ENCODE results near the gene MBOAT2.

MBOAT2 gene

GRCh38 chr2:8821276-8822217 lies 181.9 kb downstream of the MBOAT2 start:
- DNase-seq (ENCODE audit: low read depth), result no peak

- no peak for DNase-seq (ENCODE audit: low read depth)
These were observed 183.5 kb downstream of the MBOAT2 start for GRCh38 chr2:8819948-8820347.

GRCh38 chr2:8819194-8819593 lies 184.3 kb downstream of the MBOAT2 start:
- no peak for DNase-seq (ENCODE audit: low read depth)

GRCh38 chr2:8817221-8817620 lies 186.3 kb downstream of the MBOAT2 start:
- DNase-seq (ENCODE audit: low read depth), result no peak

- no peak for DNase-seq (ENCODE audit: low read depth)
These were observed 196.4 kb downstream of the MBOAT2 start for GRCh38 chr2:8806885-8807704.

GRCh38 chr2:8805278-8806210 lies 197.9 kb downstream of the MBOAT2 start:
- no peak for DNase-seq (ENCODE audit: low read depth)

GRCh38 chr2:8803658-8804379 lies 199.7 kb downstream of the MBOAT2 start:
- peak; percentile 89 for DNase-seq (ENCODE audit: low read depth)

GRCh38 chr2:8802741-8803140 lies 200.7 kb downstream of the MBOAT2 start:
- DNase-seq (ENCODE audit: low read depth), result no peak
